KMS-11 (cell line): ENCODE results near the gene TCHP.

Experiments used
- H2AFZ ChIP-seq: fragments of 200-600 bp; sonication (generic); 2 replicates; pipeline ENCODE4 v1.6.1; 2016; ENCODE audit warnings: antibody characterized with exemption, mixed run types, low read depth
- H3K27ac ChIP-seq: fragments of 200-600 bp; sonication (generic); 2 replicates; pipeline ENCODE4 v1.6.1; 2016; ENCODE audit warnings: mild to moderate bottlenecking, mixed run types
- H3K27me3 ChIP-seq: fragments of 200-600 bp; sonication (generic); 2 replicates; pipeline ENCODE4 v1.6.1; 2017; ENCODE audit warnings: mild to moderate bottlenecking, low read depth, mixed run types, moderate library complexity; ENCODE audit not compliant: insufficient read depth
- H3K36me3 ChIP-seq: fragments of 200-600 bp; sonication (generic); 2 replicates; pipeline ENCODE4 v1.6.1; 2017; ENCODE audit warnings: mild to moderate bottlenecking, mixed run types; ENCODE audit not compliant: insufficient read depth
- H3K4me1 ChIP-seq: fragments of 200-600 bp; sonication (generic); 2 replicates; pipeline ENCODE4 v1.6.1; 2016; ENCODE audit warnings: mild to moderate bottlenecking, low read depth, mixed run types; ENCODE audit not compliant: poor library complexity, severe bottlenecking
- H3K4me2 ChIP-seq: fragments of 200-600 bp; sonication (generic); 2 replicates; pipeline ENCODE4 v1.7.0; 2016; ENCODE audit warnings: mild to moderate bottlenecking, mixed run types
- H3K4me3 ChIP-seq: fragments of 200-600 bp; sonication (generic); IDR thresholded peaks from 2 replicates; pipeline ENCODE4 v1.6.1; 2017; ENCODE audit warnings: low read depth, low read length, mixed read lengths; ENCODE audit not compliant: insufficient read depth
- H3K79me2 ChIP-seq: fragments of 200-600 bp; sonication (generic); 2 replicates; pipeline ENCODE4 v1.6.1; 2016; ENCODE audit warnings: low read depth, mixed run types; ENCODE audit not compliant: insufficient read depth
- H3K9ac ChIP-seq: fragments of 200-600 bp; sonication (generic); 2 replicates; pipeline ENCODE4 v1.6.1; 2016; ENCODE audit warnings: mild to moderate bottlenecking, mixed run types
- H4K20me1 ChIP-seq: fragments of 200-600 bp; sonication (generic); 2 replicates; pipeline ENCODE4 v1.6.1; 2016; ENCODE audit warnings: mild to moderate bottlenecking, mixed run types; ENCODE audit not compliant: insufficient read depth
- CTCF ChIP-seq: fragments of 200-600 bp; sonication (generic); conservative IDR thresholded peaks from 2 replicates; pipeline ENCODE4 v1.6.1; 2017; ENCODE audit warnings: low read depth, mild to moderate bottlenecking, antibody characterized with exemption, low read length, moderate library complexity, mixed read lengths

The TCHP gene

DNA sequence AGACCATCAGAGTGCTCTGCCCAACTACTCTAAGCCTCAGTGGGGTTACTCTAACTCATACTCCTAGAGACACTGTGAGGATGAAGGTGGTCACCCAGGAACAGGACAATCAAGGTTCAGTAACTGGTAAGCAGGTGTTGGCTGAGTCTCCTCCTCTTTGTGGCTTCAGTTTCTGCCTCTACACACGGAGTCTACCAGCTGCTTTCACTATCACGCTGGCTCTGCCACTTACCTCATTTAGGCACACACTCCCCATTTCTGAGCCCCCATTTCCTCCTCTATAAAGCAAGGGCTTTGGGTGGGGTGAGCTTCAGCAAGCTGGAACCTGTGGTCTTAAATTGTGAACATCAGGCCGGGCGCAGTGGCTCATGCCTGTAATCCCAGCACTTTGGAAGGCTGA, 7.3 kb upstream of the TCHP start:
- Histone ChIP-seq H4K20me1 (no peaks in the 10 kb centered on the region), H3K79me2 (no peaks in the 10 kb centered on the region), H2AFZ (no peak overlapping the region), H3K4me3 (no peak overlapping the region), H3K36me3 (no peaks in the 10 kb centered on the region), H3K27me3 (no peaks in the 10 kb centered on the region), H3K27ac (peak overlapping the region; percentile 57), H3K4me1 (peaks cover 36% of the 10 kb centered on the region), H3K9ac (no peak overlapping the region), H3K4me2 (peak overlapping the region; percentile 62)
- no peak for TF ChIP-seq CTCF

DNA sequence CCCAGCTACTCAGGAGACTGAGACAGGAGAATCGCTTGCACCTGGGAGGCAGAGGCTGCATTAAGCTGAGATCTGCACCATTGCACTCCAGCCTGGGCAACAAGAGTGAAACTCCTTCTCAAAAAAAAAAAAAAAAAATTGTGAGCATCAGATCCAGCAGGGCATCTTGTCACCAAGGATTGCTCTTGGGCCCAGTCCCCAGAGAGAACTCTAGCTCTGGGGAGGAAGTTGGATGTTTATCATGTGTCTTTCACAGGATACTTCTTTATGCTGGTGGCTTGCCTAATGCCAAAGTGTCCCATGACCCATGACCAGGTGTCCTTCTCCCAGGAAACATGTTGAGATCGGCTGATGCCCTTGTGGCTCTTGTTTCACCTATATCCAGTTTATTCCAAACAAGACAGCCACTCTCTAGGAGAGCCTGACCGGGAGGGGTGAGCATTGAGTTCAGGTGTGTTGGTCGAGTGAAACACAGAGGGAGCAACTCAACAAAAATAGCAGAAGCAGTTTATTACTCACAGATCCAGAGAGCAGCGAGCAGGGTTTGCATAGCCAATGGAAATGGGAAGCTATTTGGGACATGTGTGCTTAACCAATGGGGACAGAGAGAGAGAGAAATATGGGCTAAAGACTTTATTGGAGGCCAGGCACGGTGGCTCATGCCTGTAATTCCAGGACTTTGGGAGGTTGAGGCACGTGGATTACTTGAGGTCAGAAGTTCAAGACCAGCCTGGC, 6.6 kb upstream of the TCHP start:
- H3K4me3 ChIP-seq: no peak overlapping the region
- H3K4me1 ChIP-seq: peaks cover 36% of the 10 kb centered on the region
- no peaks in the 10 kb centered on the region for H3K27me3 ChIP-seq
- H3K27ac ChIP-seq: peak overlapping the region; percentile 57
- H3K36me3 ChIP-seq: no peaks in the 10 kb centered on the region
- no peak overlapping the region for H3K9ac ChIP-seq
- H4K20me1 ChIP-seq: no peaks in the 10 kb centered on the region
- H2AFZ ChIP-seq: peak overlapping the region; percentile 10; the same call in 1 of the 2 replicates
- no peaks in the 10 kb centered on the region for H3K79me2 ChIP-seq
- no peak for TF ChIP-seq CTCF
- peak overlapping the region; percentile 62; the same call in 1 of the 2 replicates for H3K4me2 ChIP-seq

DNA sequence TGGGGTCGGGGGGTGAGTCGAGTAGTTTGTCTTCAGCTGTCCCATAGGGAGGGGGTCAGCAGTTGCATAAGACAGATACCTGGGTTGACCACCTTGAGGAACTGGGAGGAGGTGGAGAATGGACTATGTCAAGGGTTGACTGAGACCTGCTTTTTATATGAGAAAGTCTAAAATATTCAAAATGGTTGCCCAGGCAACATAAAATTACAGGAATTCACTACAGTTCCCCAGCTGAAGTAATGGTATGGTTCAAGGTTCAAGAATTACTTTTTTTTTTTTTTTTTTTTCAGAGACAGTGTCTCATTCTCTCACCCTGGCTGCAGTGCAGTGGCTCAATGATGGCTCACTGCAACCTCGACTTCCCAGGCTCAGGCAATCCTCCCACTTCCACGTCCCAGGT, 5.1 kb upstream of the TCHP start:
- H3K27me3 ChIP-seq: no peaks in the 10 kb centered on the region

DNA sequence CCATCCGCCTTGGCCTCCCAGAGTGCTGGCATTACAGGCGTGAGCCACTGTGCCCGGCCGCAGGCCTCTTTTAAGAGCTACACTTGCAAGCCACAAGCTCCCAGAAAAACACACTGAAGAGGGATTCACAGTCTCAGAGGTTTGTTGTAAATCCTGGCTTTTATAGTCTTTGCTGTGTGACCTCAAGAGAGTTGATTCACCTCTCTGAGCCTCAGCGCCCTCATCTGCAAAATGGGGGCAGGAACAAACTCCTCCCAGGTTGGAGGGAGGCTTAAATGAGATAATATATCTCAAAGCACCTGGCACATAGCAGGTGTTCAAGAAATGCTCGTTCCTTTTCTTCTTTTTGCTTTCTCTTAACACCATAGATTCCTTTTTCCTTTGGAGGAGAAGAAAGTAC, 3.9 kb upstream of the TCHP start:
- Histone ChIP-seq H3K9ac (no peak overlapping the region), H3K79me2 (peaks cover 8% of the 10 kb centered on the region; the same call in 1 of the 2 replicates), H4K20me1 (no peaks in the 10 kb centered on the region), H2AFZ (no peak overlapping the region), H3K4me2 (no peak overlapping the region), H3K4me3 (no peak overlapping the region), H3K36me3 (no peaks in the 10 kb centered on the region), H3K27ac (no peak overlapping the region), H3K4me1 (peaks cover 38% of the 10 kb centered on the region), H3K27me3 (no peaks in the 10 kb centered on the region)
- no peak for TF ChIP-seq CTCF

More for the DNA sequence above, 5.1 kb upstream of the TCHP start:
- Histone ChIP-seq H3K4me3 (no peak overlapping the region), H3K4me2 (no peak overlapping the region), H3K36me3 (no peaks in the 10 kb centered on the region), H3K9ac (no peak overlapping the region), H3K27ac (no peak overlapping the region), H4K20me1 (no peaks in the 10 kb centered on the region), H2AFZ (no peak overlapping the region), H3K79me2 (no peaks in the 10 kb centered on the region), H3K4me1 (peaks cover 41% of the 10 kb centered on the region)
- TF ChIP-seq CTCF: no peak
